OCI-LY1 (cell line): ENCODE data around the gene MACROD2.

ENCODE experiments used
- H2AFZ ChIP-seq: fragments of 200-600 bp; sonication (generic), shearing (Covaris generic); 2 replicates; pipeline ENCODE4 v1.6.0; 2014; ENCODE audit warnings: antibody characterized with exemption, mild to moderate bottlenecking, low read length
- H3F3A ChIP-seq: fragments of 200-600 bp; sonication (generic), shearing (Covaris generic); 2 replicates; pipeline ENCODE4 v1.6.0; 2014; ENCODE audit warnings: mild to moderate bottlenecking, antibody characterized with exemption, low read length, moderate library complexity; ENCODE audit not compliant: insufficient read depth
- H3K27ac ChIP-seq: fragments of 200-600 bp; sonication (generic); 2 replicates; pipeline ENCODE4 v1.5.1; 2014; ENCODE audit warnings: low read length, mixed run types, mild to moderate bottlenecking, low read depth; ENCODE audit not compliant: poor library complexity, severe bottlenecking
- H3K27me3 ChIP-seq: fragments of 200-600 bp; sonication (generic); 2 replicates; pipeline ENCODE4 v1.6.0; 2014; ENCODE audit warnings: antibody characterized with exemption, mild to moderate bottlenecking, low read length, moderate library complexity; ENCODE audit not compliant: insufficient read depth
- H3K36me3 ChIP-seq: fragments of 200-600 bp; sonication (generic); 2 replicates; pipeline ENCODE4 v1.6.1; 2014; ENCODE audit warnings: mild to moderate bottlenecking, antibody characterized with exemption, low read length, moderate library complexity, mixed read lengths; ENCODE audit not compliant: insufficient read depth
- H3K4me1 ChIP-seq: fragments of 200-600 bp; sonication (generic); 2 replicates; pipeline ENCODE4 v1.5.1; 2014; ENCODE audit warnings: mild to moderate bottlenecking, low read length, moderate library complexity; ENCODE audit not compliant: insufficient read depth, severe bottlenecking
- H3K4me2 ChIP-seq: fragments of 200-600 bp; sonication (generic), shearing (Covaris generic); 2 replicates; pipeline ENCODE4 v1.6.1; 2014; ENCODE audit warnings: low read length
- H3K4me3 ChIP-seq: fragments of 200-600 bp; sonication (generic); 2 replicates; pipeline ENCODE4 v1.5.1; 2014; ENCODE audit warnings: low read length, low read depth, mild to moderate bottlenecking, mixed read lengths; ENCODE audit not compliant: poor library complexity, severe bottlenecking
- H3K79me2 ChIP-seq: fragments of 200-600 bp; shearing (Covaris generic); 2 replicates; pipeline ENCODE4 v1.6.1; 2016; ENCODE audit warnings: mixed run types, low read length, mixed read lengths; ENCODE audit not compliant: insufficient read depth
- H3K9ac ChIP-seq: fragments of 200-600 bp; sonication (generic), shearing (Covaris generic); 2 replicates; pipeline ENCODE4 v1.6.1; 2014; ENCODE audit warnings: mild to moderate bottlenecking, low read length, mixed read lengths
- H3K9me2 ChIP-seq: fragments of 200-600 bp; sonication (generic), shearing (Covaris generic); 2 replicates; pipeline ENCODE4 v1.6.1; 2014; ENCODE audit warnings: low read depth, mild to moderate bottlenecking, low read length, mixed read lengths
- H3K9me3 ChIP-seq: fragments of 200-600 bp; shearing (Covaris generic); 2 replicates; pipeline ENCODE4 v1.6.1; 2014; ENCODE audit warnings: low read length, mixed read lengths
- H4K20me1 ChIP-seq: fragments of 200-600 bp; sonication (generic), shearing (Covaris generic); 2 replicates; pipeline ENCODE4 v1.6.0; 2016; ENCODE audit warnings: mild to moderate bottlenecking, low read length; ENCODE audit not compliant: insufficient read depth
- CTCF ChIP-seq: fragments of 200-600 bp; sonication (generic), shearing (Covaris generic); IDR thresholded peaks from 2 replicates; pipeline ENCODE4 v1.5.1; 2017; ENCODE audit warnings: mild to moderate bottlenecking, antibody characterized with exemption, low read length, moderate library complexity, mixed read lengths
- EZH2 ChIP-seq: fragments of 200-600 bp; sonication (generic), shearing (Covaris generic); IDR thresholded peaks from 2 replicates; pipeline ENCODE4 v1.8.0; 2017; ENCODE audit warnings: borderline replicate concordance, mixed run types, mild to moderate bottlenecking, antibody characterized with exemption, low read length, moderate library complexity, mixed read lengths

The MACROD2 gene

GRCh38 chr20:15064741-15065140, 1069.4 kb downstream of the MACROD2 start:
- H3K4me2 ChIP-seq: no peak overlapping the region
- H3K27ac ChIP-seq: no peak overlapping the region
- no peak overlapping the region for H2AFZ ChIP-seq
- TF ChIP-seq EZH2 (no peak), CTCF (no peak)
- no peak overlapping the region for H3K9ac ChIP-seq
- H3K9me3 ChIP-seq: no peaks in the 10 kb centered on the region
- H3K4me3 ChIP-seq: no peak overlapping the region
- H3K36me3 ChIP-seq: no peaks in the 10 kb centered on the region
- H3K4me1 ChIP-seq: no peaks in the 10 kb centered on the region
- no peaks in the 10 kb centered on the region for H4K20me1 ChIP-seq
- no peaks in the 10 kb centered on the region for H3F3A ChIP-seq
- no peaks in the 10 kb centered on the region for H3K9me2 ChIP-seq
- no peaks in the 10 kb centered on the region for H3K27me3 ChIP-seq
- no peaks in the 10 kb centered on the region for H3K79me2 ChIP-seq

- no peaks in the 10 kb centered on the region for H3K9me2 ChIP-seq
- H3K27ac ChIP-seq: no peak overlapping the region
- H3K4me1 ChIP-seq: no peaks in the 10 kb centered on the region
- H3K4me2 ChIP-seq: no peak overlapping the region
- no peaks in the 10 kb centered on the region for H3K27me3 ChIP-seq
- H4K20me1 ChIP-seq: no peaks in the 10 kb centered on the region
- H3K36me3 ChIP-seq: no peaks in the 10 kb centered on the region
- no peaks in the 10 kb centered on the region for H3F3A ChIP-seq
- no peak overlapping the region for H3K4me3 ChIP-seq
- no peaks in the 10 kb centered on the region for H3K79me2 ChIP-seq
- TF ChIP-seq CTCF: no peak
- no peak for TF ChIP-seq EZH2
- no peaks in the 10 kb centered on the region for H3K9me3 ChIP-seq
- H2AFZ ChIP-seq: no peak overlapping the region
- no peak overlapping the region for H3K9ac ChIP-seq
Observed at GRCh38 chr20:15065794-15066193, 1070.5 kb downstream of the MACROD2 start.

DNA sequence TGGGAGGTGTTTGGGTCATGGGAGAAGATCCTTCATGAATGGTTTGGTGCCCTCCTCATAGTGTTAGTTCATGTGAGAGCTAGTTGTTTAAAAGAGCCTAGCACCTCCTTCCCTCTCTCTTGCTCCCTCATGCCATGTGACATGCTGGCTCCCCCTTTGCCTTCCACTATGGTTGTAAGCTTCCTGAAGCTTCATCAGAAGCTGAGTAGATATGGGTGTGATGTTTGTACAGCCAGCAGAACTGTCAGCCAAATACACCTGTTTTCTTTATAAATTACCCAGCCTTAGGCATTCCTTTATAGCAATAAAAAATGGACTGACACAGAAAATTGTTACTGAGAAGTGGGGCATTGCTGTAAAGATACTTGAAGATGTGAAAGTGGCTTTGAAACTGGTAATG, 1073.2 kb downstream of the MACROD2 start:
- Histone ChIP-seq H3K36me3 (no peaks in the 10 kb centered on the region), H3K27ac (no peak overlapping the region), H3K9ac (no peak overlapping the region), H3K9me3 (no peaks in the 10 kb centered on the region), H2AFZ (no peak overlapping the region), H3K4me1 (no peaks in the 10 kb centered on the region), H4K20me1 (no peaks in the 10 kb centered on the region), H3K4me3 (no peak overlapping the region), H3K27me3 (no peaks in the 10 kb centered on the region), H3K79me2 (no peaks in the 10 kb centered on the region), H3F3A (no peaks in the 10 kb centered on the region), H3K9me2 (no peaks in the 10 kb centered on the region), H3K4me2 (no peak overlapping the region)
- no peak for TF ChIP-seq EZH2
- no peak for TF ChIP-seq CTCF
